Osteocyte (in vitro differentiated cells): ENCODE measurements around the gene MTA1. TPM values are rescaled to one million over a fixed set of nuclear protein-coding genes. Genes with fewer than 3 reads are reported as not detected.
A peak's percentile ranks its signal among the peaks of the same experiment; 100 is the strongest.

Experiments used
- DNase-seq: peaks from one replicate; pipeline ENCODE4 v3.0.0; 2021; ENCODE audit warnings: mixed read lengths; ENCODE audit not compliant: unreplicated experiment; ENCODE audit errors: extremely low spot score
- H3K27ac Mint-ChIP-seq: one replicate; pipeline ENCODE4 v1.8.0; 2021; ENCODE audit warnings: mild to moderate bottlenecking, mixed read lengths; ENCODE audit not compliant: unreplicated experiment
- H3K27me3 Mint-ChIP-seq: one replicate; pipeline ENCODE4 v1.8.0; 2021; ENCODE audit warnings: mixed read lengths; ENCODE audit not compliant: unreplicated experiment
- H3K36me3 Mint-ChIP-seq: one replicate; pipeline ENCODE4 v1.8.0; 2021; ENCODE audit warnings: mixed read lengths; ENCODE audit not compliant: unreplicated experiment
- H3K4me1 Mint-ChIP-seq: one replicate; pipeline ENCODE4 v1.8.0; 2021; ENCODE audit warnings: mixed read lengths; ENCODE audit not compliant: unreplicated experiment
- H3K4me3 Mint-ChIP-seq: one replicate; pipeline ENCODE4 v1.8.0; 2021; ENCODE audit warnings: mild to moderate bottlenecking, moderate library complexity, mixed read lengths; ENCODE audit not compliant: unreplicated experiment
- H3K9me3 Mint-ChIP-seq: one replicate; pipeline ENCODE4 v1.8.0; 2021; ENCODE audit warnings: mixed read lengths; ENCODE audit not compliant: unreplicated experiment
- total RNA-seq: library from RNA; stranded (reverse); gene quantifications from 2 replicates; pipeline ENCODE4 v1.2.1, GENCODE V29; 2021
- TF ChIP-seq, protein P1 (sequence below): fragments of 200-600 bp; sonication (generic); IDR thresholded peaks from 2 replicates; pipeline ENCODE4 v1.5.0; 2021; ENCODE audit warnings: antibody characterized with exemption, mild to moderate bottlenecking, moderate library complexity

The MTA1 gene
- total RNA-seq, 1 donor from 2014 or later = 132 TPM

GRCh38 chr14:105470350-105471296 lies 51.0 kb downstream of the MTA1 start:
- H3K9me3 Mint-ChIP-seq = no peaks in the 10 kb centered on the region
- no peaks in the 10 kb centered on the region for H3K36me3 Mint-ChIP-seq
- TF ChIP-seq, protein P1, sequence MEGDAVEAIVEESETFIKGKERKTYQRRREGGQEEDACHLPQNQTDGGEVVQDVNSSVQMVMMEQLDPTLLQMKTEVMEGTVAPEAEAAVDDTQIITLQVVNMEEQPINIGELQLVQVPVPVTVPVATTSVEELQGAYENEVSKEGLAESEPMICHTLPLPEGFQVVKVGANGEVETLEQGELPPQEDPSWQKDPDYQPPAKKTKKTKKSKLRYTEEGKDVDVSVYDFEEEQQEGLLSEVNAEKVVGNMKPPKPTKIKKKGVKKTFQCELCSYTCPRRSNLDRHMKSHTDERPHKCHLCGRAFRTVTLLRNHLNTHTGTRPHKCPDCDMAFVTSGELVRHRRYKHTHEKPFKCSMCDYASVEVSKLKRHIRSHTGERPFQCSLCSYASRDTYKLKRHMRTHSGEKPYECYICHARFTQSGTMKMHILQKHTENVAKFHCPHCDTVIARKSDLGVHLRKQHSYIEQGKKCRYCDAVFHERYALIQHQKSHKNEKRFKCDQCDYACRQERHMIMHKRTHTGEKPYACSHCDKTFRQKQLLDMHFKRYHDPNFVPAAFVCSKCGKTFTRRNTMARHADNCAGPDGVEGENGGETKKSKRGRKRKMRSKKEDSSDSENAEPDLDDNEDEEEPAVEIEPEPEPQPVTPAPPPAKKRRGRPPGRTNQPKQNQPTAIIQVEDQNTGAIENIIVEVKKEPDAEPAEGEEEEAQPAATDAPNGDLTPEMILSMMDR = no peak
- no peaks in the 10 kb centered on the region for H3K27me3 Mint-ChIP-seq
- H3K4me1 Mint-ChIP-seq = peaks cover 31% of the 10 kb centered on the region
- DNase-seq = no peak
- no peak overlapping the region for H3K4me3 Mint-ChIP-seq
- H3K27ac Mint-ChIP-seq = peak overlapping the region; percentile 41

- H3K9me3 Mint-ChIP-seq = no peaks in the 10 kb centered on the region
- no peaks in the 10 kb centered on the region for H3K27me3 Mint-ChIP-seq
- H3K4me3 Mint-ChIP-seq = no peak overlapping the region
- DNase-seq = no peak
- TF ChIP-seq, protein P1 = peak; percentile 19
- H3K4me1 Mint-ChIP-seq = peaks cover 34% of the 10 kb centered on the region
- H3K36me3 Mint-ChIP-seq = no peaks in the 10 kb centered on the region
- H3K27ac Mint-ChIP-seq = peak overlapping the region; percentile 47
Observed at GRCh38 chr14:105471297-105471821, 51.7 kb downstream of the MTA1 start.

- Mint-ChIP-seq H3K4me3 (no peak overlapping the region), H3K9me3 (no peaks in the 10 kb centered on the region), H3K36me3 (no peaks in the 10 kb centered on the region), H3K27ac (peak overlapping the region; percentile 68), H3K27me3 (no peaks in the 10 kb centered on the region), H3K4me1 (peaks cover 39% of the 10 kb centered on the region)
- TF ChIP-seq, protein P1 = no peak
- no peak for DNase-seq
Observed at GRCh38 chr14:105471823-105472485, 52.3 kb downstream of the MTA1 start.

GRCh38 chr14:105472486-105472991 lies 52.9 kb downstream of the MTA1 start:
- H3K27me3 Mint-ChIP-seq = no peaks in the 10 kb centered on the region
- H3K36me3 Mint-ChIP-seq = no peaks in the 10 kb centered on the region
- peaks cover 44% of the 10 kb centered on the region for H3K4me1 Mint-ChIP-seq
- TF ChIP-seq, protein P1 = no peak
- peak overlapping the region; percentile 68 for H3K27ac Mint-ChIP-seq
- no peaks in the 10 kb centered on the region for H3K9me3 Mint-ChIP-seq
- DNase-seq = no peak
- no peak overlapping the region for H3K4me3 Mint-ChIP-seq
